ENCODE measurements around the gene MAEL.

GRCh38 chr1:167054531-167054930 lies 65.5 kb downstream of the MAEL start:
- TF ChIP-seq E2F4 (CRISPR knock-in tag; IDR thresholded peaks at IDR 0.05; ENCODE audit: borderline replicate concordance, low read depth): no peak
- TF ChIP-seq ZNF232 (CRISPR knock-in tag; IDR thresholded peaks at IDR 0.05): no peak
- TF ChIP-seq, protein P1, sequence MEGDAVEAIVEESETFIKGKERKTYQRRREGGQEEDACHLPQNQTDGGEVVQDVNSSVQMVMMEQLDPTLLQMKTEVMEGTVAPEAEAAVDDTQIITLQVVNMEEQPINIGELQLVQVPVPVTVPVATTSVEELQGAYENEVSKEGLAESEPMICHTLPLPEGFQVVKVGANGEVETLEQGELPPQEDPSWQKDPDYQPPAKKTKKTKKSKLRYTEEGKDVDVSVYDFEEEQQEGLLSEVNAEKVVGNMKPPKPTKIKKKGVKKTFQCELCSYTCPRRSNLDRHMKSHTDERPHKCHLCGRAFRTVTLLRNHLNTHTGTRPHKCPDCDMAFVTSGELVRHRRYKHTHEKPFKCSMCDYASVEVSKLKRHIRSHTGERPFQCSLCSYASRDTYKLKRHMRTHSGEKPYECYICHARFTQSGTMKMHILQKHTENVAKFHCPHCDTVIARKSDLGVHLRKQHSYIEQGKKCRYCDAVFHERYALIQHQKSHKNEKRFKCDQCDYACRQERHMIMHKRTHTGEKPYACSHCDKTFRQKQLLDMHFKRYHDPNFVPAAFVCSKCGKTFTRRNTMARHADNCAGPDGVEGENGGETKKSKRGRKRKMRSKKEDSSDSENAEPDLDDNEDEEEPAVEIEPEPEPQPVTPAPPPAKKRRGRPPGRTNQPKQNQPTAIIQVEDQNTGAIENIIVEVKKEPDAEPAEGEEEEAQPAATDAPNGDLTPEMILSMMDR (IDR thresholded peaks at IDR 0.05): no peak
- no peak for TF ChIP-seq JUN (CRISPR knock-in tag; IDR thresholded peaks at IDR 0.05)
- no peak for TF ChIP-seq TP53 (CRISPR knock-in tag; IDR thresholded peaks at IDR 0.05)
- no peak for TF ChIP-seq RELA (CRISPR knock-in tag; IDR thresholded peaks at IDR 0.05; ENCODE audit: borderline replicate concordance)
- TF ChIP-seq, protein P2, sequence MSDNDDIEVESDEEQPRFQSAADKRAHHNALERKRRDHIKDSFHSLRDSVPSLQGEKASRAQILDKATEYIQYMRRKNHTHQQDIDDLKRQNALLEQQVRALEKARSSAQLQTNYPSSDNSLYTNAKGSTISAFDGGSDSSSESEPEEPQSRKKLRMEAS (CRISPR knock-in tag; IDR thresholded peaks at IDR 0.05): no peak
- no peak for TF ChIP-seq CREM (CRISPR knock-in tag; IDR thresholded peaks at IDR 0.05)
- no peak for TF ChIP-seq ATF1 (CRISPR knock-in tag; IDR thresholded peaks at IDR 0.05)
